Uterus (tissue), 4 donors: Measurements from ENCODE around the gene SYVN1. TPM values are rescaled to one million over a fixed set of nuclear protein-coding genes. Genes with fewer than 3 reads are reported as not detected.

ENCODE experiments used
- DNase-seq, 2 donors: peaks; one replicate each; pipeline ENCODE4 v3.0.0-alpha.2; 2019 to 2020
- H3K27ac ChIP-seq, 2 donors: fragments of 200-600 bp; sonication (generic); 1 replicate in 1 of 2; 2 replicates in 1 of 2; pipeline ENCODE4 v1.5.1; 2016 to 2018
- H3K27me3 ChIP-seq, 2 donors: fragments of 200-600 bp; sonication (generic); one replicate each; pipeline ENCODE4 v1.5.1; 2018 to 2019; ENCODE audit warnings: control low read depth in 1 of 2
- H3K36me3 ChIP-seq, 2 donors: fragments of 200-600 bp; sonication (generic); one replicate each; pipeline ENCODE4 v1.5.1; 2019; ENCODE audit warnings: control low read depth in 1 of 2
- H3K4me1 ChIP-seq, 2 donors: fragments of 200-600 bp; sonication (generic); one replicate each; pipeline ENCODE4 v1.5.1; 2018 to 2019; ENCODE audit warnings: control low read depth in 1 of 2
- H3K4me3 ChIP-seq, 2 donors: fragments of 200-600 bp; sonication (generic); 1 replicate in 1 of 2; 2 replicates in 1 of 2; pipeline ENCODE4 v1.5.1; 2018 to 2019; ENCODE audit warnings: mild to moderate bottlenecking in 1 of 2
- H3K9me3 ChIP-seq, 2 donors: fragments of 200-600 bp; sonication (generic); one replicate each; pipeline ENCODE4 v1.5.1; 2019; ENCODE audit warnings: control low read depth in 1 of 2
- CTCF ChIP-seq, 4 experiments: fragments of 200-600 bp in 2 of 4; fragments of 450-650 bp in 2 of 4; sonication (generic) in 2 of 4; IDR thresholded peaks; one replicate each; pipeline ENCODE4 v1.5.1; 2016 to 2019; ENCODE audit warnings: antibody characterized with exemption in 4 of 4, mild to moderate bottlenecking in 2 of 4, moderate library complexity in 1 of 4
- POLR2A ChIP-seq, 2 donors: fragments of 450-650 bp; IDR thresholded peaks; one replicate each; pipeline ENCODE4 v1.6.1; 2016; ENCODE audit warnings: antibody characterized with exemption in 2 of 2, mild to moderate bottlenecking in 1 of 2, moderate library complexity in 1 of 2
- intact Hi-C: fragments of 100-400 bp; cut with DNase I; formaldehyde crosslinking; loops from one replicate; pipeline ENCODE4 v1.15.1; 2023; ENCODE audit warnings: low total_unique reads
- total RNA-seq, 4 donors: library from RNA; depleted of rRNA in 3 of 4; stranded (reverse); fragments of >200 nt in 3 of 4; gene quantifications; one replicate each; pipeline versions ENCODE4 v1.1.0 to v1.2.4, GENCODE V29; 2014 to 2023
- donor health status: DM: yes; HTN: yes; CAD: no.

SYVN1 gene
- total RNA-seq, 4 donors from 2014 or later = 34.7 to 88.8 (median 60.5) TPM

DNA sequence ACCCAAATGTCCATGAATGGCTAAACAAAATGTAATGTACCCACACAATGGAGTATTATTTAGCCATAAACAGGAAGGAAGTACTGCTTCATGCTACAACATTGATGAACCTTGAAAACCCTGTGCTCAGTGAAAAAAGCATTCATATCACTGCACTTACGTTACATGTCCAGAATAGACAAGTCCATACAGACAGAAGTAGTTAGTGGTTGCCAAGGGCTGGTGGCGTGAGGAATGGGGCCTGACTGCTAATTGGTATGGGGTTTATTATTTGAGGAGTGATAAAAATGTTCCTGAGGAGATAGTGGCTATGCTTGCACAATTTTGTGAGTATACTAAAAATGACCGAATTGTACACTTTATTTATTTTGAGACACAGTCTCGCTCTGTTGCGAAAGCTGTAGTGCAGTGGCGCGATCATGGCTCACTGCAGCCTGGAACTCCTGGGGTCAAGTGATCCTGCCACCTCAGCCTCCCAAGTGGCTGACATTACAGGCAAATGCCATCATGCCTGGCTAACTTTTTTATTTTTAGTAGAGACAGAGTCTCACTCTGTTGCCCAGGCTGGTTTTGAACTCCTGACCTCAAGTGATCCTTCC is 7.7 kb upstream of the SYVN1 start:
- no peak overlapping the region for H3K27ac ChIP-seq
- no peak for DNase-seq
- H3K9me3 ChIP-seq = no peaks in the 10 kb centered on the region
- no peaks in the 10 kb centered on the region for H3K4me1 ChIP-seq
- no peaks in the 10 kb centered on the region for H3K27me3 ChIP-seq
- H3K4me3 ChIP-seq = no peak overlapping the region
- no peak for TF ChIP-seq POLR2A (IDR thresholded peaks at IDR 0.05)
- no peak for TF ChIP-seq CTCF (IDR thresholded peaks at IDR 0.05)
- no peaks in the 10 kb centered on the region for H3K36me3 ChIP-seq
- intact Hi-C loops = no loop called here

DNA sequence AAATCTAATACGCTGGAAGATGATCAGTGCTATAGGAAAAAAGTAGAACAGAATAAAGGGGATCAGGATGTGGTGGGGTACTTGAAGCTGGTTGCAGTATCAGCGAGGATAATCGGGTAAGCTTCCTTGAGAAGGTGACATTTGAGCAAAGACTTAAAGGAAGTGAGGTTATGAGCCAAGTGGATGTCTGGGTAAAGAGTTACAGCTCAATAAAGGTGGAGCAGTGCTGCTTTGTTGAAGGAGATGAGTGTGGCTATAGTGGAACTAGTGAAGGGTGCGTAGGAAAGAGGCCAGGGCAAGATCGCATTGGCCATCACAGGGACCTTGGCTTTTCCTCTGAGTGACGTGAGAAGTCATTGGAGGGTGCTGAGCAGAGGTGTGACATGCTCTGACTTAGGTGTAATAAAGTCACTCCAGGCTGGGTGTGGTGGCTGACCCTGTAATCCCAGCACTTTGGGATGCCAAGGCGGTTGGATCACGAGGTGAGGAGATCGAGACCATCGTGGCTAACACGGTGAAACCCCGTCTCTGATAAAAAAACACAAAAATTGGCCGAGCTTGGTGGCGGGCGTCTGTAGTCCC is 2.3 kb upstream of the SYVN1 start:
- Histone ChIP-seq H3K4me3 (no peak overlapping the region), H3K27me3 (no peaks in the 10 kb centered on the region), H3K9me3 (no peaks in the 10 kb centered on the region), H3K27ac (no peak overlapping the region), H3K36me3 (no peaks in the 10 kb centered on the region), H3K4me1 (peaks cover 0 to 13% of the 10 kb centered on the region in 2 donors)
- TF ChIP-seq POLR2A (IDR thresholded peaks at IDR 0.05) (no peak), CTCF (IDR thresholded peaks at IDR 0.05) (no peak)
- intact Hi-C loops = no loop called here
- DNase-seq = no peak

GRCh38 chr11:65135633-65136145 is 1.4 kb upstream of the SYVN1 start:
- peak overlapping the region; percentile 96 to 97 for H3K27ac ChIP-seq
- H3K4me1 ChIP-seq = peaks cover 0 to 13% of the 10 kb centered on the region in 2 donors
- no peak for DNase-seq
- H3K27me3 ChIP-seq = no peaks in the 10 kb centered on the region
- intact Hi-C loops = no loop called here
- H3K9me3 ChIP-seq = no peaks in the 10 kb centered on the region
- no peak for TF ChIP-seq POLR2A (IDR thresholded peaks at IDR 0.05)
- TF ChIP-seq CTCF (IDR thresholded peaks at IDR 0.05) = no peak
- peak overlapping the region; percentile 57 to 64 for H3K4me3 ChIP-seq
- no peaks in the 10 kb centered on the region for H3K36me3 ChIP-seq

DNA sequence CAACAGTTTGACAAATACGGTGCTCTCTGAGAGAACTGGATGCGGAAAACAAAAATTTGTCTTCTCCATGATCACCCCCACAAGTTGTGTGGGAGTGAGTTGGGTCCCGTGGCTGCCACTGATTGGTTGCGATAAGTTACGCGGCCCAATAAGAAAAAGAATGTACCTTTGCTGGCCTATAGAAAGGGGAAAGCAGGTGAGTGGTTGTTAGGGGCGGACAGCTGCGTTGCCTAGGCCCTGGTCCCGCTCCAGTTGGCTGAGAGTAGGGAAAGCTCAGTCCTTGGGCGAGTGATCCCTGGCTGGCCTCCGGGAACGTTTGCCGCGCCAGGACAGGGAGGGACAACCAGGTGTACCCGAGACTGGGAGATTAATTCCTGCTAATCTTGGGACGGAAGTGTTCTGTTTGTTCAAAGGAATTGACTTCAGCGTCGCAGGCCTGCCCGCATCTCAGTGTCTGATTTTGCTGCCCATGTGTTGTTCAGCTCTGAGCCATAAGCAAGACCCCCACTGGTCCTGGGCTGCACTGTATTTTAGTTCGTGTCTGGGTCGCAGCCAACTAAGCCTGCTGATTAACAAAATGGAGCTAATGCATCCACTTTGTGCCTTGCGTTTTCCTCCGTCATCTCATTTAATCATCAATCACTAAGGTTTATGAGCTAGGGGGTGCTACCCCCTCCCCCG is 773 bp upstream of the SYVN1 start:
- DNase-seq = peak; percentile 91 to 95
- Histone ChIP-seq H3K4me1 (peaks cover 0 to 13% of the 10 kb centered on the region in 2 donors), H3K4me3 (peak overlapping the region; percentile 57 to 64), H3K27ac (peak overlapping the region; percentile 96 to 97), H3K9me3 (no peaks in the 10 kb centered on the region), H3K36me3 (no peaks in the 10 kb centered on the region), H3K27me3 (no peaks in the 10 kb centered on the region)
- TF ChIP-seq CTCF (IDR thresholded peaks at IDR 0.05) = peak in 1 of 4 experiments; percentile 9
- peak; percentile 37 to 48 for TF ChIP-seq POLR2A (IDR thresholded peaks at IDR 0.05)
- intact Hi-C loops = no loop called here

GRCh38 chr11:65133724-65134123 is 595 bp downstream of the SYVN1 start:
- Histone ChIP-seq H3K4me3 (peak overlapping the region; percentile 57 to 64), H3K4me1 (peaks cover 0 to 13% of the 10 kb centered on the region in 2 donors), H3K36me3 (no peaks in the 10 kb centered on the region), H3K9me3 (no peaks in the 10 kb centered on the region), H3K27me3 (no peaks in the 10 kb centered on the region), H3K27ac (peak overlapping the region; percentile 96 to 97)
- peak; percentile 36 to 64 for DNase-seq
- TF ChIP-seq CTCF (IDR thresholded peaks at IDR 0.05) (no peak), POLR2A (IDR thresholded peaks at IDR 0.05) (no peak)
- intact Hi-C loops = no loop called here
